Inflammatory macrophage treated with lipopolysaccharide for 1 hour (primary cell): ENCODE data around the gene TANK.
"Not testable (repeated sequence)": the region's sequence is repeated elsewhere in the genome, so short reads cannot be mapped to it uniquely, and the experiment has no call there.

Experiments used
- DNase-seq, 2 donors: peaks; one replicate each; pipeline ENCODE4 v3.0.0-alpha.2; 2020 to 2022

The TANK gene

DNA sequence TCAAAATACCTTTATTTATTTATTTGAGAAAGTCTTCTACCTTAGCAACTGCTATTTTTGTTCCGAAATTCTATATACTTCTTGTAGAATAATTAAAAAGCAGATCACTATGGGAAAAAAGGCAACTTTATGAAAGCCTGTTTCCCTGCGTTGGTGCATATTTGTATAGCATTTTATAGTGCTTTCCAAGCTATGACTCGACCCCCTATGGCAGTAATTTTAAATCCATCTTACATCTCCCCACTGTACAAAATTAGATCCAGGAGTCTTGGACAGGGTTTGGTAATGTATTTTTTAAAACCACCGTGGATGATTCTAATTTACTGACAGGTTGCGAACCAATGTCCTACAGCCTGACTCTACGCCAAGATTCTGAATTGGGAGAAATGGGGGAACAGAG, 10.1 kb downstream of the TANK start:
- DNase-seq = no peak

DNA sequence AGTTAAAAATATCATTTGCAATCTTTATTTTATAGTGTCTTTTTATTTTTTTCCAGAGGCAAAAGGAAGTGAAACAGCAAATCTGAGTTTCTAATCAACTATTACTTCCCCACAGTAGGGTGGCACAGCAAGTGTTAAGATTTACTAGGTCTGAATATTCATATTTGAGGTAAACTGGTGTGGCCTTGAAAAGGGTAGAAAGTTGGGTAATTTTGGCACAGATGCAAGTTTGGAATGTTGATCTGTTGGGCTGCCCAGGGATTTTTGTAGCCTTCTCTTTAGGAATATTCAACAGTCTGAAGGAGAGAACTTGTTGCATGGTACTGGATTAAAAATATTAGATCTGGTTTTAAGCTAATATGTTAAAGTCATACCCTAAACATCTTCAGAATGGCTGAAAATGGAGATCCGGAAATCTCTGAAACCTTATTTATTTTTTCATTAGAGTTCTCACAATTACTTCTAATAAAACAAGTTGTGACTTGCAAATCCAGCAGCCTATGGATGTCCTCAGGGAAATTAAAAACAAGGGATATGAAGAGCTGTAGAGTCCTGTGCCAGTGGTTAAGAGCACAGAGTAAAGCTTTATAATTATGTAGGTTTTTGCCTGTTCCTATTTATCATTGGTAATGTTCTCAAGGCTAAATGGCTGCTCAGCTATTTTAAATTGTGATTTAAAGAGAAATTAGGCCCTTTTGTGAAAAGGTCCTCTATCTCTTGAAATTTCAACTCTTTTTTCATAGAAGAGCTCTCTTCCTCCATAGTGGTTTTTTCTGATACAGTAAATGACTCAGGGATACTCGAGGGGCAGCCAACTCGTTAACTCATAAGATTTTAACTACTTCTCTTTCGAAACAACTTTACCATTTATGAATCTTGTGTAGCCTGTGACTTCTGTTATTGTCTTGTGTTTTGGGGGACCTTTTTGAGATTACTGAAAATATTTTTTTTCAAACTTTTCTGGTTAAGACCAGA, 11.0 kb downstream of the TANK start:
- DNase-seq = peak; percentile 60 to 64

DNA sequence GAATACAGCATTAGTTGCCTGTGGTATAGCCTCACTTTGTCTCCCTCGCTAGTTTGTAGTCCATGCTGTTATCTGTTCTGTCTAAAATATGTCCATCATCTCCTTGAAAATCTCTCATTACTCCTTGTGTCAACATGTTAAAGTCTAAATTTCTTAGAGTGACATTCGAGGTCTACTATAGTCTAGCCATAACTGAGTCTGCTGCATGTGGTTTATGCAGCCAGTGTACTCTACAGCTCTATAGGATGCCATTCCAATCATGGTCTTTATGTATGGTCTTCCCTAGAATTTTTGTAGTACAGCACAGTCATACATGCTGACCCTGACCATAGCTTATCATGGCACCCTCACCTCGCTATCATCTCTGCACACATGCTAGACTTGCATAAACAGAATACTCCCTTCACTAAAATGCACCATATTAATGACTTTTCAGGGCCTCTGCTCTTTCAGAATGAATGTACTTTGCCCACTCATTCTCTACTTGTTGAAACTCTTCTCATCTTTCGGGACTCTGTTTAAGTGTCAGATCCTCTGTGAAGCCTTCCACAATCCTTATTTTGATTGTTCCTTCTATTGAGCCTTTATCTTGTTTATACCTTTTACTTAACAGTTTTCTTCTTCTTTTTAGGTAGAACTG, 12.8 kb downstream of the TANK start:
- DNase-seq = no peak

DNA sequence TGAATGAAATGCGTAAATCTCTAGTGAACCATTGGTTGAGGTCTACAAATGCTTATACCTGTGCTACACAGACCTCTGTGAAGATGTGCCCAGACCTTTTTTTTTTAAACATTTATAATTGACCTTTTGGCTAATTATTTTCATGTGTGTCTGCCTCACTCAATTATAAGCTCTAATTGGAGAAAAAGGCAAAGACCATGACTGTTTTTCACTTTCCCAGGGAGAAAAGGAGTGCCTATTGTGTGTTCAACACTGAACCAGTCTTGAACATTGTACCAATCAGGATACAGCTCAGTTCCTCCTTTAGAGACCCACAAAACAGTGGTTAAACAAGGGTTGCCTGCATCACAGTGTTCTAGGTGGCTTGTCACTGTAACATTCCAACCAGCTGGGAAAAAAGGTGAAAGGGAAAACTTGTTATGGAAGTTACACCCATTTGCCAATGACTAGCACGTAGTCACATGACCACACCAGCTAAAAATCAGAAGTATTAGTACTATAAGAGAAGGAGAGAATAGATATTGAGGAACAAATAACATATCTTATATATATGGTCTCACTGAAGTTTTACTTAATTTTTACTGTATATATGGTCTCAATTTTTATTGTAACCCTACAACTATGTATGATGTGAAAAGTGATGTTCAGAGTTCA, 13.4 kb downstream of the TANK start:
- DNase-seq = no peak

DNA sequence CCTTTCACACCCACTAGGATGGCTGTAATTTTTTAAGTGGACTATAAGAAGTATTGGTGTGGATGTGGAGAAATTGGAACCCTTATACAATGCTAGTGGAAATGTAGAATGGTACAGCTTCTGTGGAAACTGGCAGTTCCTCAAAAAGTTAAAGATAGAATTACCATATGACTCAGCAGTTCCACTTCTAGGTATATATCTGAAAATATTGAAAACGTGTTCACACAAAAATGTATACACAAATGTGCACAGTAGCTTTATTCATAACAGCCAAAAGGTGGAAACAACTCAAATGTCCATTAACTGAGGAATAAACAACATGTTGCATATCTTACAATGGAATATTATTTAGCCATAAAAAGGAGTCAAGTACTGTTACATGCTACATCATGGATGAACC, 17.7 kb downstream of the TANK start:
- no peak for DNase-seq

DNA sequence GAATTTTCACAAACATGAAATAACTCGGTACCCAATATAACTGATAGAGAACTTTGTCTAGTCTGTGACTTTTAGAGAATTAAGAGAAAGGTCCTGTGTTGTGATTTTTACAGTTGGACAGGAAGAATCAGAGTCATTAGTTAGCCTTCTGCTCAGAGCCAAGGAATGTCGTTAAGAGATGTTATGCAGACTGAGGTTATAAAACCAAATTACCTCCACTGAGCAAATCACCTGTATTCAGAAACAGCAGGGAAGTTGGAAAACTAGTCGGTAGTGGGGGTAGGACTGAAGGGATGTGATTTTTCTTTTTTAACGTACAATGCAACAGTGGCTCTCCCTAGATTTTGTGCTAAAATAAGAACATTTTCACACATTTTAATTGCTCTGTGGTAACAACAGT, 18.5 kb downstream of the TANK start:
- DNase-seq = no peak

DNA sequence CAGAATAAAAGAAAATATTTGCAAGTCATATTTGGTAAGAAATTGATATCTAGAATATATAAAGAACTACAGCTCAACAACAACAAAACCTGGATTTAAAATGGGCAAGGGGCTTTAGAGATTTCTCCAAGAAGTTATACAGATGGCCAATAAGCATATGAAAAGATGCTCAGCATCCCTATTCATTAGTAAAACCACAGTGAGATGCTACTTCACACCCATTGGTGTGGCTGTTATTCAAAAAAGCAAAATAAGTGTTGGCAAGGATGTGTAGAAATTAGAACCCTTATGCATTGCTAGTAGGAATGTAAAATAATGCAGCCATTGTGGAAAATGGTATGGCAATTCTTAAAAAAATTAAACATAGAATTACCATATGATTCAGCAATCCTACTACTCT, 29.8 kb downstream of the TANK start:
- DNase-seq = no peak

DNA sequence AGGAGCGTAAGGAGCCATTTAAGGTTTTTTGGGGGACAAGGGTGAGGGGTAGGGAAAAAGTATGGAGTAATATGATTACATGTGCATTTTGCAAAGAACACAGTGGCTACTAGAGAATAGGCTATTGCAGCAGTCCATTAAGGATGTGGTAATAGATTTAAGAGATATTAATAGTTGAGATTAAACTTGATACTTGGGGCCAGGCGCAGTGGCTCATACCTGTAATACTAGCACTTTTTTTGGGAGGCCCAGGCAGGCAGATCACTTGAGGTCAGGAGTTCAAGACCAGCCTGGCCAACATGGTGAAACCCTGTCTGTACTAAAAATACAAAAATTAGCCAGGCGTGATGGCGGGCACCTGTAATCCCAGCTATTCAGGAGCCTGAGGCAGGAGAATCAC, 35.4 kb downstream of the TANK start:
- not testable (repeated sequence) for DNase-seq

DNA sequence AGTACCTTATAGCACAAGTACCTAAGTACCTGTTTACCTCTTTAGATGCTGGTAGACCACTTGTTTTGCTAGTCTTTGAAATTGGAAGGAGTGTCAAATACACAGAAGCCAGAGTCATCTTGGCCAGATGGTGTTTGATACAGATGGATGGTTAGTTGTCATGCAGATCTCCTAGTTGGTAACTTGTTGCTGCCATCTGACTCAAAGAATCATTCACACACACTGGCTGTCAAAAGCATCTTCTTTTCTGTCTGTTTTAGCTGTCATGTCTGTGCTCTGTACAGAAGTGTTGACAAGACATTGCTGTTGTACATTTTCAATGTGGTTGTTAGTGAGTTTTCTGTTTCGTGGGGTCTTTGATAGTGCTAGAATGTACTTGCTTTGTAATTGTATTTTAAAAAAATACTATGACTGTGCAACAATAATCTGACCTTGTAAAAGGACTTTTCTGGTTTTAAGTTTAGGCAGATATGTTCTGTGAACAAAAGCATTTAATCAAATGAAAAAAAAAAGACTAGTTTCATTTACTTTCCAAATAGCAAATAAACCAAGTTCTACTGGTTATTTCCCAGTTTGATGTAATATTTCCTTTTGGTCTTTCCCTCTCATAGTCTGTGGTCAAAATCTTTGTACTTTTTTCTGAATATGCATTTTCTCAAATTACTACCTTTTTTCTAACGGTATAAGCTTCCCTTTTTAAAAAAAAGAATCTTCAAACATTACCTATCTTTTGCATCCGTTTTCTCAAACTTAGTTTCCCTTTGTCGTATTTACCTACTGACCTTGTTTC, 39.9 kb downstream of the TANK start:
- peak; percentile 31 to 61 for DNase-seq

DNA sequence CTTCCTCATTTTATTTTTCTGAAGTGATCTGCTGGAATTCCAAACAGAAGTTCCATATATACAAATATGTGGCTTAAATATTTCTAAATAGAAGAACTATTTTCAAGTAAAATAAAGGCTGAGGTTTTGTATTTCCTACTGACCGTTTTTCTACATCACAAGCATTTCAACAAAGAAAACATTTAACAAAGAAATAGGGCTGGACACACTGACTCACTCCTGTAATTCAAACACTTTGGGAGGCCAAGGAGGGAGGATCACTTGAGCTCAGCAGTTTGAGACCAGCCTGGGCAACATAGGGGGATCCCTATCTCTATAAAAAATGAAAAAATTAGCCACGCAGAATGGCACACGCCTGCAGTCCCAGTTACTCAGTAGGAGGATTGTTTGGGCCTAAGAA, 44.6 kb downstream of the TANK start:
- peak; percentile 20 to 27 for DNase-seq

DNA sequence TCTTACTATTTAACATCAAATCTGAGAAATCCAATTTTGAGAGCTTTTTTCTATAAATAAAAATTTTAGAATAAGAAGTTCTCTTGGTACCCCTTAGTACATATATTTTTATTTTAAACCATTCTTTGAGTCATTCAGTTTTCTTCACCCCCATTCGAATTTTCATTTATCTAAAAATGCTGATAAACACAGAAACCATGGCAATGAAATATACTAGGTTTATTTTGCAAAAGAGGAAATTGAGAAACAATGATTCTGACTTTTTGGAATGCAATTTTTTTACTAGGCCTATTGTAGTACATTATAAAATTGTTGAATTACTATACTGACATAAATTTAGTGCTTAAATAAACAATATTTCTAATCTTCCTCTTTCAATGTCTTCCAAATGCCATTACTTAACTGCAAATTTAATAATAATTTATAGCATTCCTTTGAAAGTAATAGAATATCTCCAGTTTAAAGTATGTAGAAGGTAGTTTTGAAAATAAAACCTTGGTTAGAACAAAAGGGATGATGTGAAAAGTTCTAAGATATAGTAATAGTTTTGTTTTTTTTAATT, 46.3 kb downstream of the TANK start:
- peak; percentile 38 to 60 for DNase-seq

DNA sequence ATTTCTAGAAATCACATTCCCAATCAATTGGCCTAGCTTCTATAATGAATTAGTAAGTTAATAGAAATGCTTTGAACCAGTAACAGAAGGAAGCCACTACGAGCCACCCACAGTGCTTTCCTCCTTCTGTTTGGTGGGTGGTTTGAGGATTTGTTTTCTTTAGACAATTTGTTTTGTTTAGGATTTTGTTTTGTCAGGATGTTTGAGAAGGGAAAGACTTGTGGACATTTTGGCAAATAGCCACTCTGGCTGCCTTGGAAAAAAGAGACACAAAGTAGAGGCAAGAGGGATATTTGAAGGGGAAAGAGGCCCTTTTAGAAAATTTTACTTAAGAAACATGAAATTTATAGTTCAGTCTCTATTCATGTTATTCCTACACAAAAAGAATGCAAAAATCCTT, 47.7 kb downstream of the TANK start:
- no peak for DNase-seq

DNA sequence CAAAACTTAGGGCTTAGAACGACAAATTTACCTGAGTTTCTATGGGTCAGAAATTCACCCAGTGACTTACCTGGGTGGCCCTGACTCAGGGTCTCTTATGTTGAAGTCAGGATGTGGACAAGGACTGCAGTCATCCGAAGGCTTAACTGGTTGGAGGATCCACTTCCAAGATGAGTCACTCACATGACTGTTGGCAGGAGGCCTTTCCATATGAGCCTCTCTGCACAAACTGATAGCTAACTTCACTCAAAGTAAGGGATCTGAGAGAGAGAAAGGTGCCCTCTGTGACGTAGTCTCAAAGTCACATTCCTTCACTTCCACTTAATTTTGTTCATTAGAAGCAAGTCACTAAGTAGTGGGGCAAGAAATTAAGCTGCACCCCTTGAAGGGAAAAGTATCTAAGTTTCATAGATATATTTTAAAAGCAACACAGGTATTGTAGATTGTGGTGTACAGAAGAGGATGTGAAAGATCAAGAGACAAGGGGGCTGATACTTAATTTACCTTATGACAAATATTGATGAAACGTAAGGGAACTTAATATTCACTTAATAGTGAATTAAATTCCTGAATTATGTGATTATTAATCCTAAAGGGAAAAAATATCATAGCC, 48.4 kb downstream of the TANK start:
- DNase-seq = no peak

DNA sequence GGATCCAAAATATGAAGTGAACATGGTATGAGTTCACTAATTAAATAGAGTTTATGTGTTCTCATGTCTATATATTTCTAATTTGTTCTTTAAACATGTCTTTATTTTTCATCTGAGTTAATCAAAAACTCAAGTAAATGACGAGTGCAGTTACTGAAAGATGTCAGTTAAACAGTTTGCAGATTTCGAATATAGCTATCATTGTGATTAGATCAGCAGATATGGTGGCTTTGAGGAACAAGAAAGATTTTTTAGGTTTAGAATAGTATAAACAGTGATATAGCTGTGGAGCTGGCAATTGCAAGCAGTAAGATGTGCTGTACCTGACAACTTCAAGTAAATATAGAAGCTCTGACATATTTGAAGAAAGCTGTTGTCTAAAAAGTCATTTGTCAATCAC, 49.7 kb downstream of the TANK start:
- DNase-seq = no peak

DNA sequence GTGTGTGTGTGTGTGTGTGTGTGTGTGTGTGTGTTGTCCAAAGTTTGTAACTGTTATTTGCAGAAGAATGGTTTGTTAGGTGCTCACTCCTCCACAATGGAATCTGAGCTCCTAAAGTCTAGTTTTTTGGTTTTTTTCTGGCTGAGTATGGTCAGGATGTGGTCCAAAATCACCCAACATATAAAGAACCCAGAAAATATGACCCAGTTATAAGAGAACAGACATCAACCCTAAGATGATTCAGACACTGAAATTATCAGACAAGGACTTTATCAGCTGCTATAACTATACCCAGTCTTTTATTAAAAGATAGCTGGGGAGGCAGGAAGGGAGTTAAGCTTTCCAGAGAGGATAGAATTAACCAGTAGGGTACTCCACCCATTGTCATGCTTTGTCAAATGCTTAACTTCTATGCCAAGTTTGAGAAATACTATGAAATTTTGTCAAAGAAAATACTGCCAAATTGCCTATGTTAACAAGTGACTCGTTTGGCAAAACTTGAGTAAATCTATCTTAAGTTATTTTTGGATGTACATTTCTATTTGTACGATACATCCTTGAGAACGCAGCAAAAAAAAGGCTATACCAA, 57.5 kb downstream of the TANK start:
- no peak for DNase-seq

DNA sequence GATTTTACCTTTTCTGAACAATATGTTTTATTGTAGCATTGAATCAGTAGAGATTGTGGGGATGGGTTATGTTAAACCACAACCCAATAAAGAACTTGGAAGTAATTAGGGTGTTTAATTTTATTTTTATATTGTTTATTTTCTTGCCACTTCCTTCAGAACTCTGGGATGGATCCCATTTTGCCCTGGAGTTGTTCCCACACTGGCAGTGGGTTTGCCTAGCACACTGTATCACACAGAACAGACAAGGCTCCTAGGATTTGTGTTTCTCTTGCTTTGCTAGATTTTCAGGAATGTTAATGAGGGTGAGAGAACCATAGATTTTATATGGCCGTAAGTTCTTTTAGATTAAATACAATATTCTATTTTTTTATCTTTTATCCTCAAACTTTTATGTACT, 59.0 kb downstream of the TANK start:
- no peak for DNase-seq

DNA sequence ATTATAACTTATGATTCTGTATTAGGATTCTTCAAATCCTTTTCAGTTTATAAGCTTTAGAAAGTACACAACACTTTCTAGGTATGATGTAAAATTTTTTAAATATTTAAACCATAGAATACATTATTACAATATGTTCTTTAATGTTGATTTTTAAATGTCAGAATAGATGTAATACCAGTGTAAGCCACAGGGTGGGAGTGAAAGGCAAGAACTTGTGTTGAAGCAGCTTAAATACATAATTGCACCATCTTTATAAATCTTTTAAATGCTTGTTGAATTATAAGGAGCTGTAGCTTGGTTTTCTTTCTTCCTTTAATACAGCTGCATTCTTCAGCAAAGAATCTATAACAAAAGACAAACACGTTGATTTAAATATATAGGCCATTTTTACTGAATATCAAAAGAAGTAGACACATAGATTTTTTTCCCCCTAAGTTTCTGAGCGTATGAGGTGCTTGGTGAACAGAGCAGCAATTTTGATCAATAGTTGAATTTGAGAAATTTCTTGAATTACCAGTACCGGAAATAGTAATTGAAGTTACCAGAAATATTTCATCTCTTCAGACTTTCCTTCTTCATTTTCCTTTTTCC, 63.0 kb downstream of the TANK start:
- DNase-seq = peak; percentile 19 to 82

DNA sequence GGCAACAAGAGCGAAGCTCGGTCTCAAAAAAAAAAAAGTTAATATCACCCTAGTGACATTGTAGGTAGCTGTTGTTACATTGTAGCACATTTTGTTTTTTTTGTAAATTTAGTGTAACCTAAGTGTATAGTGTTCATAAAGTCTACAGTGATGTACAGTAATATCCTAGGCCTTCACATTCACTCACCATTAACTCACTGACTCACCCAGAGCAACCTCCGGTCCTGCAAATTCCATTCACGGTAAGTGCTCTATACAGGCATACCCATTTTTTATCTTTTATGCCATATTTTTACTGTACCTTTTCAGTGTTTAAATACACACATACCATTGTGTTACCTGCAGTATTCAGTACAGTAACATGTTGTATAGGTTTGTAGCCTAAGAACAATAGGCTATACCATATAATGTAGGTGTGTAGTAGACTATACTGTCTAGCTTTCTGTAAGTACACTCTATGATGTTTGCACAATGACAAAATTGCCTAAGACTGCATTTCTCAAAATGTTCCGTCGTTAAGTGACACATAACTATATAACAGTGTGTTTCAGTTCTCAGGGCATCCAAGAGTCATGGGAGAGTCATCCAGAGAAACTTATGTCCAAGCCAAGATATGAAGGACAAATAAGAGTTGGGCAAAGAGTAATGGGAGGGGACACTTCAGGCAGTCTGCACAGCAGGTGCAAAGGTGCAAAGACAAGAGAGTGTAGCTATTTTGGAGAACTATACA, 68.4 kb downstream of the TANK start:
- peak; percentile 33 to 49 for DNase-seq

DNA sequence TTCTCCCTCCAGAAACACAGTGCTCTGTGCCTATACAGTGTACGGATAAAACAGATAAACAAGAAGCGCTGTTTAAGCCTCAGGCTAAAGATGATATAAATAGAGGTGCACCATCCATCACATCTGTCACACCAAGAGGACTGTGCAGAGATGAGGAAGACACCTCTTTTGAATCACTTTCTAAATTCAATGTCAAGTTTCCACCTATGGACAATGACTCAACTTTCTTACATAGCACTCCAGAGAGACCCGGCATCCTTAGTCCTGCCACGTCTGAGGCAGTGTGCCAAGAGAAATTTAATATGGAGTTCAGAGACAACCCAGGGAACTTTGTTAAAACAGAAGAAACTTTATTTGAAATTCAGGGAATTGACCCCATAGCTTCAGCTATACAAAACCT, 70.7 kb downstream of the TANK start:
- DNase-seq = no peak

DNA sequence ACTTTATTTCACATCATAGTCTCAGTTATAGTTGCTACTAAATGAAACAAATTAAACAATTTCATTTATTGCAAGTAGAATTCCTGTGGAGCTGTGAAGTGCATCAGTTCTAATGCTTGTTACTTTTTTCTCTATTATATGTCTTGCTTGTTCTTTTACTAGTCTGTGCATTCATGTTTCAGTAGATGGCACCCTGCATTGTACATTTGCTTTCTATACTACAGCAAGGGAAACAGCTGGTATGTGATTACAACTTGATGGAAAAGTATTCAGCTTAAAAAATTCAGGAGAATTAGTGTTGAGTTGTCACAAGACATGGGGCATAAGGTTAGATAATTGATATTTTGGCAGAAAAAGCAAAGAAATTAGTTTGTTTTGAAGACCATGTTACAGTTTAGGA, 72.3 kb downstream of the TANK start:
- no peak for DNase-seq
